GM12874 (cell line): Measurements from ENCODE around the gene TMEM245.

Source experiments
- TF ChIP-seq, protein P1 (sequence below): IDR thresholded peaks from 2 replicates; pipeline ENCODE4 v1.5.1; 2011; ENCODE audit warnings: low read depth, mild to moderate bottlenecking, control low read depth, low read length, moderate library complexity; ENCODE audit not compliant: insufficient read depth

The TMEM245 gene

DNA sequence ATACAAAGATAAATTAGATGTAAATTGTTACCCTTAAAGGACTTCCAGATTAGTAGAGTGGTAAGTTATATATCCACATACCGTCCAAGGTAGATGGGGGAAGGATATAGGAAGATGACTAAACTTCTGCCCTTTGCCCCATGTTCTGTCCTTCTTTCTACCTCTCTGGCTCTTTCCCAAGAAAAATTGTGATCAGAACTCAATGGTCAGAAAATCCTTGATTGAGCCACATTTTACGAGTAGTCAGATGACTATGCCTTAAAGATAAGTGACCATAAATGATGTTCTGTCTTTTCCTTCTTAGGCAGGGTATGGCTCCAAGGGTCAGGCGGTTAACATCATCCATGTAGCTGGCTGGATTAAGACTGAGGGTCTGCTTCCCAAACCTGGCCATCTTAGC lies 42.9 kb upstream of the TMEM245 start:
- TF ChIP-seq, protein P1, sequence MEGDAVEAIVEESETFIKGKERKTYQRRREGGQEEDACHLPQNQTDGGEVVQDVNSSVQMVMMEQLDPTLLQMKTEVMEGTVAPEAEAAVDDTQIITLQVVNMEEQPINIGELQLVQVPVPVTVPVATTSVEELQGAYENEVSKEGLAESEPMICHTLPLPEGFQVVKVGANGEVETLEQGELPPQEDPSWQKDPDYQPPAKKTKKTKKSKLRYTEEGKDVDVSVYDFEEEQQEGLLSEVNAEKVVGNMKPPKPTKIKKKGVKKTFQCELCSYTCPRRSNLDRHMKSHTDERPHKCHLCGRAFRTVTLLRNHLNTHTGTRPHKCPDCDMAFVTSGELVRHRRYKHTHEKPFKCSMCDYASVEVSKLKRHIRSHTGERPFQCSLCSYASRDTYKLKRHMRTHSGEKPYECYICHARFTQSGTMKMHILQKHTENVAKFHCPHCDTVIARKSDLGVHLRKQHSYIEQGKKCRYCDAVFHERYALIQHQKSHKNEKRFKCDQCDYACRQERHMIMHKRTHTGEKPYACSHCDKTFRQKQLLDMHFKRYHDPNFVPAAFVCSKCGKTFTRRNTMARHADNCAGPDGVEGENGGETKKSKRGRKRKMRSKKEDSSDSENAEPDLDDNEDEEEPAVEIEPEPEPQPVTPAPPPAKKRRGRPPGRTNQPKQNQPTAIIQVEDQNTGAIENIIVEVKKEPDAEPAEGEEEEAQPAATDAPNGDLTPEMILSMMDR = no peak

DNA sequence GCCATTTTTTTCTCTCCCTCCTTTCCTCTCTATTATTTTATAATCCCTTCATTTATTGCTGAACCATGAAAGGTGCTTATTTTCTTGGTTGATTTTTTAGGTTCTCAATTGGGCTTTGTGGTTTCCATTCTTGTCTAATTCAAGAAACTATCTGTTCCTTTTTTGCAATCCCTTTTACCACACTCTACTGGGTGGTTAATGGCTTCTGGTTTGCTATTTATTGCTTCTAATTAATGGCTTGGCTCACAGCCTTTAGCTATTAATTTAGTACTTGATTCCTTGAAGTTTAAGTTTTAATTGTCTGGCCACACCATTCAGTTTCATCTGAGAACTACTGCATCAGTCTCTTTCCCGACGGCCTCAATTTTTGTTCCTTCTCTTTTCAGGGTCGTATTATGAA lies 41.7 kb upstream of the TMEM245 start:
- TF ChIP-seq, protein P1 = no peak

DNA sequence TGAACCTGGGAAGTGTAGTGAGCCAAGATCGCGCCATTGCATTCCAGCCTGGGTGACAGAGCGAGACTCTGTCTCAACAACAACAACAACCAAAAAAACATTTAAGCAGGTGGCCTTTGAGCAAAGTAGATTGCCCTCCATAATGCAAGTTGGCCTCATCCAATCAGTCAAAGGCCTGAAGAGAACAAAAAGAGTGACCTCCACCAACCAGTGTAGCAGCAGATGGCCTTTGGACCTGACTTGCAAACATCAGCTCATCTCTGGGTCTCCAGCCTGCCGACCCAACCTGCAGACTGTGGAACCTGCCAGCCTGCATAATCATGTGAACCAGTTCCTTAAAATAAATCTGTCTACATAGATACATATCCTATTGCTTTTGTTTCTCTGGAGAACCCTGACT lies 39.8 kb upstream of the TMEM245 start:
- TF ChIP-seq, protein P1 = no peak

DNA sequence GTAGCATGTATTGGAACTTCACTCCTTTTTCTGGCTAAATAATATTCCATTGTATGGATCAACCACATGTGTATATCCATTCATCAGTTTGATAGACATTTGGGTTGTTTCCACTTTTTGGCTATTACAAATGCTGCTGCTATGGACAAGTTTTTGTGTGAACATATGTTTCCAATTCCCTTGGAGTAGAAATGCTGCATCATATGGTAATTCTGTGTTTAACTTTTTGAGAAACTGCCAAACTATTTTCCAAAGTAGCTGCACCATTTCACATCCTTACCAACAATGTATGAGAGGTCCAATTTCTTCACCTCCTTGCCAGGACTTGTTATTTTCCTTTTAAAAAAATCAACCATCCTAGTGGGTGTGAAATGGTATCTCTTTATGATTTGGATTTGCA lies 38.9 kb upstream of the TMEM245 start:
- TF ChIP-seq, protein P1 = no peak

DNA sequence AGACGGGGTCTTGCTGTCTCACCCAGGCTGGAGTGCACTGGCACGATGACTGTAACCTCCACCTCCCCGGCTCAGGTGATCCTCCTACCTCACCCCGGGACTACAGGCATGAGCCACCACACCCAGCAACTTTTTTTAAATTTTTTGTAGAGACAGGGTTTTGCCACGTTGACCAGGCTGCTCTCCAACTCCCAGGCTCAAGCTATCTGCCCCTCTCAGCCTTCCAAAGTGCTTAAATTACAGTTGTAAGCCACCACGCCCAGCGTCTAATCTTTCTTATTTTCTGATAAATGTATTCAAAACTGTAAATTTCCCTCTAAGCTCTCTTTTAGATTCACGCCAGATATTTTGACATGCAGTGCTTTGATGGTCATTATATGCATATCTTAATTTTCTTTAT lies 37.0 kb upstream of the TMEM245 start:
- TF ChIP-seq, protein P1 = no peak

DNA sequence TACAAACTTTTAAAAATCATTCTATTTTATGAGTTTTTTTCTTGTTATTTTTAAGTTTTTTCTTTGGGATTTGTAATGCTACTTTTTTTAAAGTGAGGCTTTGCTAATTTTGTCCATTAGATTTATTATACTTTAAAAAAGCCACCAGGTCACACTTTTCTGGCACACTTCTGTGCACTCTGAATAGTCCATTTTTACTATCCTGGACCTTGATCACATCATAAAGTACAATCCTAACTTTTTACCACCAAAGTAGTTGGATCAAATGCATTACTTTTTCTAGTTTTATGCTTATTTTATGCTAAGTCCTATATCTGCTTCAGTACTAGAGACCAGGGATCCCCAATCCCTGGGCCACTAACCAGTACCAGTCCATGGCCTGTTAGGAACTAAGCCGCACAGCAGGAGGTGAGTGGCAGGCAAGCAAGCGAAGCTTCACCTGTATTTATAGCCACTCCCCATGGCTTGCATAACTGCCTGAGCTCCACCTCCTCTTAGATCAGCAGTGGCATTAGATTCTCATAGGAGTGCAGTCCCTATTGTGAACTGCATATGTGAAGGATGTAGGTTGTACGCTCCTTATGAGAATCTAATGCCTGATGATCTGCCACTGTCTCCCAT lies 31.3 kb upstream of the TMEM245 start:
- TF ChIP-seq, protein P1 = no peak

DNA sequence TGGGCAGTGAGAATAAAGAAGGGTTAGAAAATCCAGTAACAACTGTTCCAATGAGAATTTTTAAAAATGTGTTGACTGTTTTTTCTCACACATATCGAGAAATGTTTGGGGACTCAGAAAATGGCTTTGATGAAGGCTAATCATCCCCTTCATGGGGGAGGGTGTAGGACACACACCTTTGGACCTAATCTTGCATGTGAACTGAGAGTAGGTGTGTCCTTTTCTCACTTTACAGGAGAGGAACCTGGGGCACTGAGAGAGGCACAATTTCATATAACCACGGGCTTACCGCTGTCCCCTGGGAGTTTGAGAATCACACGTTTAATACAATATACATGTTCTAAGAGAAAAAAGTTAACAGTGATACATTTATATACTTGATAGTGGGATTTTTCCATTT lies 30.0 kb upstream of the TMEM245 start:
- TF ChIP-seq, protein P1 = no peak
